T-helper 22 cell (primary cell): ENCODE results near the gene DEFB128.

ENCODE experiments used
- DNase-seq: peaks from one replicate; pipeline ENCODE4 v3.0.0-alpha.2; 2020; ENCODE audit warnings: low read depth

DEFB128 gene

DNA sequence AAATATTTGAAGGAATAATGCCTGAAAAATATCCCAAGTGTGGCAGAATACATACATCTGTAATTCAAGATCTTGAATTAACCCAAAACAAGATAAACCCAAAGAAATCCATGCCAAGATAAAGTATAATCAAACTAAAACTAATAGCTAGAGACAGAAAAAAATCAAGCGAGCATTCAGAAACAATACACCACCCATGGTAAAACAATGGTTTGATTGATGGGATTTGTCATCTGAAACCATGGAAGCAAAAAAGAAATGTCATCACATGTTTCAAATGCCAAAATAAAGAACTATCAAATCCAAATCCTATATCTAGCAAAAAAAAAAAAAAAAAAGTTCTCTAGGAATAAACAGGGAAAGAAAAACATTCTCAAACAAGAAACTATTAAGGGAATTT, 37.4 kb downstream of the DEFB128 start:
- no peak for DNase-seq

- no peak for DNase-seq
These were observed 43.6 kb downstream of the DEFB128 start for GRCh38 chr20:145877-146276.

- DNase-seq, result no peak
These were observed 47.2 kb downstream of the DEFB128 start, which contains the start of gene DEFB126 for GRCh38 chr20:142290-142689. Gene DEFB126, plus strand, starts transcription at chr20:142590. Its CDS starts 39 bp downstream, at chr20:142629.
